Adrenal gland (tissue), 5 donors: ENCODE results near the gene PIEZO1.

Experiments used
- CTCF ChIP-seq, 6 experiments: fragments of 450-650 bp in 4 of 6; fragments of 200-600 bp in 2 of 6; sonication (generic) in 1 of 6; IDR thresholded peaks; 1 replicate in 5 of 6; 2 replicates in 1 of 6; pipeline versions ENCODE4 v1.5.1 to v1.8.0; 2016 to 2021; ENCODE audit warnings: antibody characterized with exemption in 6 of 6, mild to moderate bottlenecking in 2 of 6, moderate library complexity in 1 of 6
- POLR2A ChIP-seq, 2 donors: fragments of 450-650 bp; IDR thresholded peaks; one replicate each; pipeline ENCODE4 v1.6.1; 2017; ENCODE audit warnings: antibody characterized with exemption in 2 of 2, mild to moderate bottlenecking in 2 of 2, moderate library complexity in 1 of 2
- donor health status: DM: no; HTN: no; CAD: no.

GRCh38 chr16:88691129-88691813 is 93.7 kb downstream of the PIEZO1 start:
- TF ChIP-seq CTCF (IDR thresholded peaks at IDR 0.05) (no peak), POLR2A (IDR thresholded peaks at IDR 0.05) (no peak)
